GM18951 (cell line): ENCODE data around the gene IL17REL.

ENCODE experiments used
- POLR2A ChIP-seq: IDR thresholded peaks from 4 replicates; pipeline ENCODE4 v1.6.1; 2011; ENCODE audit warnings: mild to moderate bottlenecking; ENCODE audit not compliant: insufficient read length, insufficient read depth; ENCODE audit errors: extremely low read depth
- in situ Hi-C: fragments of 300-500 bp; cut with MboI; formaldehyde crosslinking; loops from one replicate; pipeline ENCODE4 v1.12.0; 2022; ENCODE audit warnings: low sequenced_read_pairs, mixed read lengths, inconsistent platforms; ENCODE audit not compliant: unreplicated experiment

Gene IL17REL

DNA sequence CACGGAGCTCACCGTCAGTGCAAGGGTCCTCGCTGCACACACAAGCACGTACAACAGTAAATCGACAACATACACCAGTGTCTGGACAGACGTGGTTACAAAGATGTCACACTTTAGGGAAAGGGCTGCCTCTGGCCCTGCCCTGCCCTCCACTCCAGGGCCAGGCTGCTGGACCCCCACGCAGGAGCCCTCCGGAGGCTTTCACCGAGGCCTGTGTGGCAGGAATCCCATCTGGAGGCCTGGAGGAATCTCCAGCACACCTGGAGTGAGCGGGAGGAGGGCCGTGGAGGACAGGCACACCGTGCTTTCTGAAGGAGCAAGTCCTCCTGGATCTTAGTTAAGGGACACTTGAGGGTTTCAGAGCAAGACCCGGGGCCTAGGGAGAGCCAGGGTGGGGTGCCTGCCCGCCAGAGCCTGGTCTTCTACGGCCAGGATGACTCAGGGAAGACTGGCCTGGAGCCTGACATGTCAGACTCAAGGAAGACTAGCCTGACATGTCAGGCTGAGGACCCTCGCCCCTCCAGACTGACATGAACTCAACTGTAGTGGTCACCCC lies 54.1 kb downstream of the IL17REL start:
- in situ Hi-C loops = no loop called here
- no peak for TF ChIP-seq POLR2A

DNA sequence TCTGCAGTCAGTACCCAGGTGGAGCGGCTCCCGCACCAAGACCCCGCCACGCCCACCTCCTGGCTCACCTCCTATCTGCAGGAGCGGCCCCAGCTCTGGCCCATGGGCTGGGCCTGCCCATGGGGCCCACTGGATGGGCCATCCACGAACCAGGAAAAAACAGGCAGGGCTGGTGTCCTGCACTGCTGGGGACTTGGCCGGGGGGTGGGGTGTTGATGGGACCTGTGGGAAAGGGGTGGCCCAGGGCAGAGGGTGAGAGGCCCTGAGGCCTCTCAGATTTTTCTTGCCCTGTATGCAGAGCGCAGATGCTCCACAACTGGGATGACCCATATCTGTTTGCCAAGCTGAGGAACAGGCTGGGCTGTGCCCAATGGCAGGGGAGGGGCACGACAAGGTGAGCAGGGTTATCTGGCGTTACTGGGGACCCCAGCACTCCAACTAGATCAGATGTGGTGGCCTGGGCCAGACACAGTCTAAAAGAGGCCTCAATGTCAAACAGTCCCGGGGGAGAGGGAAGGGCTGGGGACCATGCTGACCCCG lies 54.7 kb downstream of the IL17REL start:
- in situ Hi-C loops = no loop called here
- no peak for TF ChIP-seq POLR2A

DNA sequence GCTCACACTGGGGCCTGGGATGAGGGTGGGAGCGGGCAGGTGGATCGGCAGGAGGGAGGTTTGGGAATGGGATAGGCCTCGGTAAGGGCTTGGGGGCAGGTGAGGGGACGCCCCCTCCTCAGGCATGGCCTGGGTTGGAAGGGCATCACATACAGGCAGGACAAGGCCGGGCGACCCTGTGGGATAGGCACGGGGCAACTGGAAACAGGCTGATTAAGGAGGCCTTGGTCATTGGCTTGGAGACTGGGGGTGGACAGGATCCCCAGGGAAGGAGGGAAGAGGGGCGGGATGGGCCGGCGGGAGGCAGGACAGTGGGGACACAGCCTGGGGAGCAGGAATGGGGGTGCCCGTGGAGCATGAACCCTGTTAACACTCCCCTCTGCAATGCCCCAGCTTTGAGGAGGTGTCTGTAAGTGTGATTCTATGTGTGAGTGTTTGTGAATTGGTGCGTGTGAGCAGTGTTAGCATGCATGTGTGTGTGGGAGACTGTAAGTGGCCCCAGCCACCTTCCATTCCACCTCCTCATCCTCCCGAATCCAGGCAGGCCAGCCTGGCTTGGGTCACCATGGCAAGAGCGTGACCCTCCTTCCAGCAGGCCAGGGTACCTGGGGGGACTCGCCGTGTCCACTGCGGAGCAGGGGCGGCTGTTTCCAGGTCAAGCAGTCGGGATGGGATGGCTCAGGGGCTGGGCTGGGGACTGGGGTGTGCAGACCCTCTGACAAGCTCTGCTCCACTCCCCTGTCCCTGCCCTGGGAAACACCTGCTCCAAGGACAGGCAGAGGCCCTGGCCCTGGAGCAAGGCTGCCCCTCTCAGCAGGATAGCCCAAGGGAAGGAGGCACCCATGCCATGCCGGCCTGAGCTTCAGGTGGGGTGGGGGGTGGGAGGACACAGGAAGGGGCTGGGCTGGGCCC lies 55.4 kb downstream of the IL17REL start:
- no peak for TF ChIP-seq POLR2A

DNA sequence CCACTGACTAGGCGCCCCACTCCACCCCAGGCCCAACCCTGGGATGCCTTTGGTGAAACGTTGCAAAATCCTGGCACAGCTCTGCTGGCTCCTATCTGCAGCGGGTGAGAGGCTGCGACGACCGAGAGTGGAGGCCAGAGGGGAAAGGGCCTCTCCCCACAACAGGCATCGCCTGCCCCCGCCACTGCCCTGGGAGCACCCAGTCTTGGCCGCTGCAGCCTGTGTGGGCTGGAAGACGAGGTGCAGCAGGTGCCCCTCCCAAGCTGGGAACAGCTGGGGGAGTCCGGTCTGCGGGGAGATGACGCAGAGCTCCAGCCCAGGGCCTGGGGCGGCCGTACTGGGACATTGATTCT lies 56.2 kb downstream of the IL17REL start:
- no peak for TF ChIP-seq POLR2A

More for the DNA sequence above, 55.4 kb downstream of the IL17REL start:
- in situ Hi-C loops = no loop called here

DNA sequence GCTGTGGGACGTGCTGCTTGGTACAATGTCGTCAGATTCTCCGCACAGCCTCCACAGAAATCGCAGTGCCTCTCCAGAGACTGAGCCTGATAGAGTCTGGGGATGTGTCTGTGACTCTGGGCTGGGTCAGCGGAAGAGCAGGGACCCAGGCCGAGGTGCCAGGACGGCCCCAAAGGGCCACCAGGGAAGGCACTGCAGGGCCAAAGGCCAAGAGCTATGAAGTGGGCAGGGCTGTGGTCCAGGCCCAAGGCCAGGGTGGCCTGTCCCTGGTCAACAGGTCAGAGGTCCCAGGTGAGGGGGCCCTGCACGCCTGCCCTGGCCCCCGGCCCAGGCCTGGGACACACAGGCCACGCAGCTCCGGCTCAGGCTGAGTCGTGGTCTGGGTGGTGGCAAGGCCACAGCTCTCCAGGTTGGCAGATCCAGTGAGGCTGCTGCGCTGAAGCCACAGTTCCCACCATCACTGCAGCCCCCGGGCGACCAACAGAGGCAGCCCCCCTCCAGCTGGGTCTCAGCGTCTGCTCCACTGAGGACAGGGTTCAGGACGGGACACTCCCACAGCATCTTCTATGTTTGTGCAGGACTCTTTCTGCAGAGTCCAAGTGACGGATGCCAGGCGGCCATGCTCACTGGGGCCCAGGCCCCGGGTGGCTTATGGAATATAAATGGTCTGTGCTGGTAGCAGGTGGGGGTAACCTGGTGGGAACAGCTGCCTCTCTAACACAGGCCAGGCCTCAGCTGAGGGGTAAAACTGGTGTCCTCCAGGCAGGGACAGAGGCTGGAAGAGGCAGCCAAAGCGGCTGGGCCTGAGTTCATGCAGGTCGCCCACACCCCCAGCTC lies 56.8 kb downstream of the IL17REL start:
- in situ Hi-C loops = no loop called here
- TF ChIP-seq POLR2A = no peak

More for the DNA sequence above, 56.2 kb downstream of the IL17REL start:
- in situ Hi-C loops = no loop called here

DNA sequence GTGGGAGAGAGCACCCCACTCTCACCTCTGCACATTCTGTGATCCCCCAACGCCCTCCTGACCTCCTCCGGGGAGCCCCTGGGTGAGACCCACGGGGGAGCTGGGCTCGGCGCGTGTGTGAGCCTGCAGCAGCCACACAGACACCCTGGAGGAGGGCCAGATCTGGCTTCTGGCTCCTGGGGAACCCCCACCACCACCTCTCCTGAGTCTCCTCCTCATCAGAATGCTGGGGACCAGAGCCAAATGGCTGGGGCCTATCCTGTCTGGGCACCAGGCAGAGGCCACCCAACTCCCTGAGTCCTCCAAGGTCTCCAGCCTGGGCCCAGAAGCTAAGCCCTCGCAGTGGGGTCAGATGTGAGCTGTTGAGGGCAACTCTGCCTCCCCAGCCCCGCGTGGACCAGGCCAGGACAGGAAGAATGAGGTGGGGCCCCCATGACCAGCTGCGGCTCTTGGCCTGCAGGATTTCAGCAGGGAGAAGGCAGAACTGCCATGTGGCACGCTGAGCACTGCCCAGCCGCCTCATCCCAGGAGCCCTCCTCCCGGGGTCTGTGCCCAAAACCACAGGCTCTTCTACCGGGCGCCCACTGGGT lies 57.5 kb downstream of the IL17REL start:
- in situ Hi-C loops = no loop called here
- no peak for TF ChIP-seq POLR2A

DNA sequence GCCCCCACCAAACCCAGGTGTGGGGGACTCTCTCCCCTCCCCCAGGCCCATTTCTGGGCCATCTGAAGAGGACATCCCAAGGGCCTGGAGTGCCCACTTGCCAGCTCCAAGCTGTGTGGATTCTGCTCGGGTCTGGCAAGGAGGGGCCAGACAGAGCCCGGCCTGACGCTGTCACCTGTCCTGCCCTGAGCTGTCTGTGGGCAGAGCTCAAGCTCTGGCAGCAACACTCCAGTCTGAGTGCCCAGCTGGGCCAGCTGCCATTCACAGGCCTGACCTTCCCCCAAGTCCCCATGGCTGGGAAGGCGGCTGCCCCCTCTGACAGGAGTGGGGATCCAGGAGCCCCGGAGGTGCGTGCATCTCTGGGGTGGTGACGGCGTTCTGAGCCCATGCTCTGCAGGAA lies 58.2 kb downstream of the IL17REL start:
- in situ Hi-C loops = no loop called here
- no peak for TF ChIP-seq POLR2A

DNA sequence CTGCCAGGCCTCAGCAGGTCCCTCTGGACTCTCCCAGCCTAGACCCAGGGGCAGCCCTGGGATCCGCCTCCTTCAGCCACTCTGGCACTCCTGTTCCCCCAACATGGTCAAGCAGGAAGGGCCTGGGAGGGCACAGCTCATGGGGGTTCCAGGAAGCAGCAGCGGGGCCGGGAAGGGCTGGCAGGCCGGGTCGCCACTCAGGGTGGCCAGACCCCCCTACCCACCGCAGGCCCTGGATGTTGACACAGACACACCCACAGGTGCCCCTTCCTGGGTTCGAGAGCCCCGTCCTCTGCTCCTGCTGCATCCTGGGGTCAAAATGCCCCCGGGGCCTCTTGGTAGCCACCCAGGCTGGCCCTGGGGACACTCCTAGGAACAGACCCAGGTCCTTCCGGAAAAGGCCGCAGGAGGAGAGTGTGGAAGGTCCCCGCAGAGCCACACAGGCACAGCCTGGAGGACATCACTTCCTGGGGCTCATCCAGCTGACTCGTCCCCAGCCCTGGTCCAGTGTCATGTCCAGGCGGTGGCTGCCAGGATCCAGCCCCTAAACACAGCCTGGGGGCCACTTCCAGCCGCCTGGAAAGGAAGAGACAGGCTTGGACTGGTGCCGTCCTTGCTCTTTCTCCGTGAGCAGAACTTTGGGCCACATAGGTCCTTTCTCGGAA lies 58.8 kb downstream of the IL17REL start:
- in situ Hi-C loops = no loop called here
- no peak for TF ChIP-seq POLR2A

DNA sequence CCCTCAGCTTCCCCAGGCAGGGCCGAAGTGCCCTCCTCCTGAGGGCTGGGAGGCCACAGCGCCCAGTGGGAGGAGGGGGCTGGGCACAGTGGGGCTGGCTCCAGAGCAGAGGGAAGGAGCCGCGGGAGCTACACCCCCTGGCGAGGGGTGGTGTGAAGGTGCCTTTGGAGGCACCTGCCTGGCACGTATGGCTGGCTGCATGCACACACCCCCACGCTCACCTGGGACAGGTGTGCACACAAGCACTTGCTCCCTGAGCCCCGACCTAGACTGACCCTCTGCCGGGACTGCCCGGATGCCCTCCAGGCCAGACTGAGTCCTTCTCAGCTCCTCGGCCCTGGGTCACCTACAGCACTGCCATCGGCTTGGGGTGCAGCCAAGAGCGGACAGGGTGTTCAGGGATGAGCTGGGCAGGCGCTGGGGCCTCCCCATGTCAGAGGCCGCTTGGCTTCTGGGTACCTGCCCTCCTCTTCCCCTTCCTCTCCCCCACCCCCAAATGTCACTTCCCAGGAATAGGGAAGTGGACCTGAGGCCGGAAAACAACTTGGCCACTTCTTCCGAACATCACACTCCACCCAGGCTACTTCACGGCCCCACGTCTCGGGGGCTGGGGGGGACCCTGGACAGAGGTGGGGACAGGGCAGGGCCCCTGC lies 59.4 kb downstream of the IL17REL start:
- TF ChIP-seq POLR2A = no peak
- in situ Hi-C loops = no loop called here

DNA sequence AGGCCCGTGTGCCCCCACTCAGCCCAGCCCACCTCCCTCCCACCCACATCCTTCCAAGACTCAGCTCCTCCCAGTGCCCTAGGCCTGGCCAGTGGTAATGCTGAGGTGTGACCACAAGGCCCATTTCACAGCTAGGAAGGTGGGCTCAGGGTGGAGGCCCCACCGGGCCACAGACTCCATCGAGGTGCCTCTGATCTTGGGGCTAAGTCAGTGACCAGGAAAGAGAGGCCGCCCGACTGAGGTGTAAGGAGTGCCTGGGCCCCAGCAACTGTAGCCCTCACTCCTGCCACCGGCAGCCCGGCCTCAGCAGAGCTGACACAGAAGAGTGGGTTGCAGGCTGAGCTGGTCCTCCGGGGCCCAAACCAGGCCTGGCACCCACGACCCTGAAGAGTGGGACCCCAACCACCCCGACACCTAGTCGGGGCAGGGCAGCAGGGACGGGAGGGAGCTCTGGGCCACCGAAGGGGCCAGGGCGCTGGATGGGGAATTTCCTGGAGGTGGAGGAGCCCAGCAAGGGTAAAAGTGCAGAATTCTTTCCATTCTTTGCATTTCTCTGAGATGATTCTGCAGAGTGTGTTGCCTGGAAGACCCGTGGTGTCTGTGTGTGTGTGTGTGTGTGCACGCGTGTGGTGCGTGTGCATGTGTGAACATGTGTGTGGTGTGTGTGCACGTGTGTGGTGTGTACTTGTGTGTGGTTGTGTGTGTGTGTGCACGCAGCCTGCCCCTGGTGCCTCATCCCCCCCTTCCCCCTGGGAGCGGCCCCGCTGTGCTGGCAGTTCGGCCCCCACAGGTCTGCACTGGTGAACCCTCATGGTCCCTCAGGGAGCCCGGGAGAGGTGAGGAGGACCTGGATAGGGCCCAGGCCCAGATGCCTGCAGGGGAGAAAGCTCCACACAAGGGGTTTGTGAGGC lies 60.3 kb downstream of the IL17REL start:
- no peak for TF ChIP-seq POLR2A
- in situ Hi-C loops = no loop called here

DNA sequence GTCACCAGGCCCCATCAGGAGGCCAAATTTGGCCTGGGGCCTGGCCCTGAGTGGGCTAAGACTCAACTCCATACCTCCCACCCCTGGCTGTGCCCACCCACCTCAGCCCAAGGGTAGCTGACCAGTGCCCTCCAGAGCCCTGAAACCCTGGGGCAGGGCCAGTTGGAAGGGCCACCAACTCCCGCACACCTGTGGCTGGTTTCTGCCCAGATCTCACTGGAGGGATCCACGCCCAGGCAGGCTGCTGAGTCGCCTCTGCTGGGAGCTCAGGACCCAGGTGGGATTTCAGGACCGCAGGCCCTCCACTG lies 60.9 kb downstream of the IL17REL start:
- in situ Hi-C loops = no loop called here
- no peak for TF ChIP-seq POLR2A
